ENCODE results near the gene SLC1A1.
"Not testable (repeated sequence)": the region's sequence is repeated elsewhere in the genome, so short reads cannot be mapped to it uniquely, and the experiment has no call there.

SLC1A1 gene

DNA sequence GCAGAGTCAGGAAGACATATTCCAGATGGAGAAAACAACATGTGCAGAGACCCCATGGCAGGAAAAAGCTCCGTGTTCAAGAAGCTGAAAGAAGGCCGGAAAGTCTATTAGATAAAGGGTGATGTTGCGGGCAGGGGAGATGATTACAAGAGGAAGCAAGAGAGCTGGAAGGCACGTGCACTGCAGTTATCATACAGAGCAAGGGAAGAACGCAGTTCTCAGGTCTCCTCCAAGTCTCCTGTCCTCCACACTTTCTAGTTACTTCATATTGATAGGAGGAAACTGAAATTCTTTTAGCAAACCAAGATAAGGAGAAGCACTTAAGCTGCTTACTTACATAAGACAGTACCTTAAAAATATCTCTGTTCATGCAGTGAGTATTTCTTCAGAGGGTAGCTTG, 113.6 kb downstream of the SLC1A1 start:
- no peak for DNase-seq (ENCODE audit: low read depth)
- TF ChIP-seq, protein P1, sequence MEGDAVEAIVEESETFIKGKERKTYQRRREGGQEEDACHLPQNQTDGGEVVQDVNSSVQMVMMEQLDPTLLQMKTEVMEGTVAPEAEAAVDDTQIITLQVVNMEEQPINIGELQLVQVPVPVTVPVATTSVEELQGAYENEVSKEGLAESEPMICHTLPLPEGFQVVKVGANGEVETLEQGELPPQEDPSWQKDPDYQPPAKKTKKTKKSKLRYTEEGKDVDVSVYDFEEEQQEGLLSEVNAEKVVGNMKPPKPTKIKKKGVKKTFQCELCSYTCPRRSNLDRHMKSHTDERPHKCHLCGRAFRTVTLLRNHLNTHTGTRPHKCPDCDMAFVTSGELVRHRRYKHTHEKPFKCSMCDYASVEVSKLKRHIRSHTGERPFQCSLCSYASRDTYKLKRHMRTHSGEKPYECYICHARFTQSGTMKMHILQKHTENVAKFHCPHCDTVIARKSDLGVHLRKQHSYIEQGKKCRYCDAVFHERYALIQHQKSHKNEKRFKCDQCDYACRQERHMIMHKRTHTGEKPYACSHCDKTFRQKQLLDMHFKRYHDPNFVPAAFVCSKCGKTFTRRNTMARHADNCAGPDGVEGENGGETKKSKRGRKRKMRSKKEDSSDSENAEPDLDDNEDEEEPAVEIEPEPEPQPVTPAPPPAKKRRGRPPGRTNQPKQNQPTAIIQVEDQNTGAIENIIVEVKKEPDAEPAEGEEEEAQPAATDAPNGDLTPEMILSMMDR (IDR thresholded peaks at IDR 0.05; ENCODE audit: low read length, missing control alignments), result no peak

DNA sequence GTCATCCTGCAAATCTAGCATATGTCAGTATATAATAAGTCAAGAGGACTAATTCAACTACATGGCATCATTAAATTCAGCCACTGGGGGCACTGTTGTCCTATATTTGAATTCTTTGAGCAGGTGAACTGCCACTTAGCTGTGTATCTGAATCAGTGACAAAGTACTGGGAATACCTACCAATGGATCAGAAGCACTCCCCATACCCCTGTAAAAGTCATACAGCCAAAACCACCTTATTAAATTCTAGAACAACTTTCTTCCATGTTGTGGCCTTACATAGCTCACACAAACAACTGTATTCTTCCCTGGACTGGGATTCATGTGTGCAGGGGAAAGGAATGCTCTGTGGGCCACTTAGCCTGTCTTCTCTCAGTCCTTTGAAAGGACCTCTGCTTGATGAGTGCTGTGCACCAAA, 114.4 kb downstream of the SLC1A1 start:
- DNase-seq (ENCODE audit: low read depth), result peak; percentile 73
- H3K4me3 ChIP-seq (replicated peaks; ENCODE audit: low read depth, low read length), result no peak overlapping the region
- TF ChIP-seq, protein P1 (IDR thresholded peaks at IDR 0.05; ENCODE audit: low read length, missing control alignments), result peak; percentile 62

More for the DNA sequence above, 113.6 kb downstream of the SLC1A1 start:
- H3K4me3 ChIP-seq (replicated peaks; ENCODE audit: low read depth, low read length), result no peak overlapping the region

DNA sequence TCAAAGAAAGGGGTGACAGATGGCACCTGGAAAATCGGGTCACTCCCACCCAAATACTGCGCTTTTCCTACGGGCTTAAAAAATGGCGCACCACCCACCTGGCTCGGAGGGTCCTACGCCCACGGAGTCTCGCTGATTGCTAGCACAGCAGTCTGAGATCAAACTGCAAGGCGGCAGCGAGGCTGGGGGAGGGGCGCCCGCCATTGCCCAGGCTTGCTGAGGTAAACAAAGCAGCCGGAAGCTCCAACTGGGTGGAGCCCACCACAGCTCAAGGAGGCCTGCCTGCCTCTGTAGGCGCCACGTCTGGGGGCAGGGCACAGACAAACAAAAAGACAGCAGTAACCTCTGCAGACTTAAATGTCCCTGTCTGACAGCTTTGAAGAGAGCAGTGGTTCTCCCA, 115.8 kb downstream of the SLC1A1 start:
- DNase-seq (ENCODE audit: low read depth); H3K4me3 ChIP-seq (replicated peaks; ENCODE audit: low read depth, low read length): not testable (repeated sequence)

DNA sequence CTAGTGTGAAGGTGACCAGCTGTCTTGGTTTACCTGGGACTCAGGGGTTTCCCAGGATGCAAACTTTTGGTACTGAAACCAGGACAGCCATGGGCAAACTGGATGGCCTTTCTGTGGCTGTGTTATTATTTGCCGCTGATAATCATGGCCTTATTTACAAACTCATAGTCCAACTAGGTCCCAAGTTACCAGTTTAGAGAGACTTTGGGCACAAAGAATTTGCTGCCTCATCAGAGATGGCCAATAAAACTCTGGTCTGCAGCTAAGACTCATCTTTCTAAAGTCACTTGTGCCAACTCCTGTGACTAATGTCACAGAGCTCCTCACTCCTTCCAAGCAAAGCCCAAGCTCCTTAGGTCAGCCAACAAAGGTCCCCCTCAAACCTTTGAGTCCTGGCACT, 124.4 kb downstream of the SLC1A1 start:
- TF ChIP-seq, protein P1 (IDR thresholded peaks at IDR 0.05; ENCODE audit: low read length, missing control alignments), result no peak
- no peak for DNase-seq (ENCODE audit: low read depth)

DNA sequence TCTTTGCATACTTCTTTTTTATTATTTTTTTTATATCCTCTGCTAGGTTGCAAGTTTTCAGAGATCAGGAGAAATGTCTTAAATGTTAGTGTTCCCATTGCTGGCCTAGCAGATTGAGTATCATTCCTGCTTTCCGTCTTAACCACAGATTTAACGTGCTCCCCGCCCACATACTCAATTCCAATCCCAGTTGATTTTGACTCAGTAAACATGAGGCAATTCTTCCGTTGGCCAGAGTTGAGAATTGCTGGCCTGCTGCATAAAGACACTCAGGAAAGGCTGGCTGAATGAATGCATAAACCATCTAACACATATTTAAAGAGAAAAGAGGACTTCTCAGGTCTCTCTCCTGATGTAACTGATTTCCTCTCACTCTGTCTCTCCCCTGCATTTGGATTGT, 125.0 kb downstream of the SLC1A1 start:
- peak; percentile 66 for DNase-seq (ENCODE audit: low read depth)
- TF ChIP-seq, protein P1 (IDR thresholded peaks at IDR 0.05; ENCODE audit: low read length, missing control alignments), result no peak
- no peak overlapping the region for H3K4me3 ChIP-seq (replicated peaks; ENCODE audit: low read depth, low read length)

More for the DNA sequence above, 124.4 kb downstream of the SLC1A1 start:
- no peak overlapping the region for H3K4me3 ChIP-seq (replicated peaks; ENCODE audit: low read depth, low read length)

DNA sequence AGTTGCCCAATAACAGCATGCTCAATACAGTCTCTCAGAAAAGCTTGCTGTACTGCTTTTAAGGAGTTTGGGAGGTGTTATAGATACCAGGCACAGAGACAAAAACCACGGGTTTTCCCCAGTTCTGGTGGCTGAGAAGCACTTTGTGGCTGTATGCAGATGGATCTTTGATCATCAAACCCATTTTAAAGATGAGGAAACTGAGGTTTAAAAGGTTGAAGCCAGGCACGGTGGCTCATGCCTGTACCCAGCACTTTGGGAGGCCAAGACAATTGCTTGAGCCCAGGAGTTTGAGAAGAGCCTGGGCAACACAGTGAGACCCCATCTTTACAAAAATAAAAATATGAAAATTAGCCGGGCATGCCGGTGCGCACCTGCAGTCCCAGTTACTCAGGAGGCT, 125.5 kb downstream of the SLC1A1 start:
- TF ChIP-seq, protein P1 (IDR thresholded peaks at IDR 0.05; ENCODE audit: low read length, missing control alignments), result no peak
- H3K4me3 ChIP-seq (replicated peaks; ENCODE audit: low read depth, low read length), result no peak overlapping the region
- DNase-seq (ENCODE audit: low read depth), result no peak

DNA sequence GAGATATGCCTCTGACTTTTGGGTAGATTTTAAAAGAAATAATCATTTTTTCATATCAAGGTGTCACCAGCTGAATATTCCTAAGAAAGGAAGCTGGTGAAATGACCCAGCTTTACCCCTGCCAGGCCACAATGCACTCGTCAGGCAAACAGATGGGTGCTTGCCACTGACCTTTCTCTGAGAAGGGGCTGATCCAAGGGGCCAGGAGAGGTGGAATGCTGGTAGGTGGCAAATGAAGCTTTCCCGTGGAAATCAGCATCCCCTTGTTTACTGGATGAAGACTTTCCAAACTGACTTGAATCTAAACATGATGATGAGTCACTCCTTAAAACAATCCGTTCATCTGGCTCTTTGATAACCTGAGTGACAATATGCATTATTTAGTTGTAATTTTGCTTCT, 127.5 kb downstream of the SLC1A1 start:
- TF ChIP-seq, protein P1 (IDR thresholded peaks at IDR 0.05; ENCODE audit: low read length, missing control alignments), result no peak
- no peak for DNase-seq (ENCODE audit: low read depth)
- H3K4me3 ChIP-seq (replicated peaks; ENCODE audit: low read depth, low read length), result no peak overlapping the region
